LHCN-M2 (cell line): ENCODE measurements around the gene ADAMTS12. TPM values are rescaled to one million over a fixed set of nuclear protein-coding genes. Genes with fewer than 3 reads are reported as not detected.

ENCODE experiments used
- DNase-seq: peaks from one replicate; pipeline ENCODE4 v3.0.0-alpha.2; 2012; ENCODE audit warnings: low read depth
- total RNA-seq: library from RNA; depleted of rRNA; stranded (reverse); fragments of >200 nt; gene quantifications from 2 replicates; pipeline ENCODE4 v1.2.3, GENCODE V29; 2014

The ADAMTS12 gene
- total RNA-seq, 1 experiment from 2014 or later: 11.6 TPM

GRCh38 chr5:33761139-33761538 is 130.7 kb downstream of the ADAMTS12 start:
- peak; percentile 68 for DNase-seq

- DNase-seq: no peak
Measured at GRCh38 chr5:33758737-33759136, 133.1 kb downstream of the ADAMTS12 start.

GRCh38 chr5:33756491-33756890 is 135.3 kb downstream of the ADAMTS12 start:
- no peak for DNase-seq

- DNase-seq: peak; percentile 46
Measured at GRCh38 chr5:33755231-33755630, 136.6 kb downstream of the ADAMTS12 start.

GRCh38 chr5:33753704-33754103 is 138.1 kb downstream of the ADAMTS12 start:
- no peak for DNase-seq

GRCh38 chr5:33748754-33749153 is 143.0 kb downstream of the ADAMTS12 start:
- DNase-seq: no peak

- no peak for DNase-seq
Measured at GRCh38 chr5:33745101-33745770, 146.6 kb downstream of the ADAMTS12 start.

- DNase-seq: no peak
Measured at GRCh38 chr5:33743099-33743498, 148.7 kb downstream of the ADAMTS12 start.

- no peak for DNase-seq
Measured at GRCh38 chr5:33742181-33742580, 149.6 kb downstream of the ADAMTS12 start.

- no peak for DNase-seq
Measured at GRCh38 chr5:33738967-33739366, 152.8 kb downstream of the ADAMTS12 start.

GRCh38 chr5:33738097-33738496 is 153.7 kb downstream of the ADAMTS12 start:
- DNase-seq: no peak

GRCh38 chr5:33737697-33738096 is 154.1 kb downstream of the ADAMTS12 start:
- no peak for DNase-seq

- DNase-seq: no peak
Measured at GRCh38 chr5:33737284-33737683, 154.5 kb downstream of the ADAMTS12 start.

GRCh38 chr5:33736510-33736909 is 155.3 kb downstream of the ADAMTS12 start:
- peak; percentile 82 for DNase-seq

- no peak for DNase-seq
Measured at GRCh38 chr5:33735072-33735471, 156.7 kb downstream of the ADAMTS12 start.

- peak; percentile 37 for DNase-seq
Measured at GRCh38 chr5:33734537-33734936, 157.3 kb downstream of the ADAMTS12 start.

- no peak for DNase-seq
Measured at GRCh38 chr5:33733225-33733624, 158.6 kb downstream of the ADAMTS12 start.

- no peak for DNase-seq
Measured at GRCh38 chr5:33726422-33727165, 165.2 kb downstream of the ADAMTS12 start.

GRCh38 chr5:33725806-33726205 is 166.0 kb downstream of the ADAMTS12 start:
- DNase-seq: peak; percentile 67

GRCh38 chr5:33721491-33722200 is 170.1 kb downstream of the ADAMTS12 start:
- no peak for DNase-seq

- no peak for DNase-seq
Measured at GRCh38 chr5:33720176-33720575, 171.6 kb downstream of the ADAMTS12 start.

GRCh38 chr5:33719769-33720168 is 172.0 kb downstream of the ADAMTS12 start:
- no peak for DNase-seq
